GM21526 (cell line): ENCODE data around the gene METAP1D.
"Not testable (repeated sequence)": the region's sequence is repeated elsewhere in the genome, so short reads cannot be mapped to it uniquely, and the experiment has no call there.

Experiments
- ATAC-seq: cut with Tn5 transposase; IDR thresholded peaks from one replicate; pipeline ENCODE4 v1.9.1; 2021; ENCODE audit warnings: moderate library complexity; ENCODE audit not compliant: unreplicated experiment, low FRiP score

Gene METAP1D

DNA sequence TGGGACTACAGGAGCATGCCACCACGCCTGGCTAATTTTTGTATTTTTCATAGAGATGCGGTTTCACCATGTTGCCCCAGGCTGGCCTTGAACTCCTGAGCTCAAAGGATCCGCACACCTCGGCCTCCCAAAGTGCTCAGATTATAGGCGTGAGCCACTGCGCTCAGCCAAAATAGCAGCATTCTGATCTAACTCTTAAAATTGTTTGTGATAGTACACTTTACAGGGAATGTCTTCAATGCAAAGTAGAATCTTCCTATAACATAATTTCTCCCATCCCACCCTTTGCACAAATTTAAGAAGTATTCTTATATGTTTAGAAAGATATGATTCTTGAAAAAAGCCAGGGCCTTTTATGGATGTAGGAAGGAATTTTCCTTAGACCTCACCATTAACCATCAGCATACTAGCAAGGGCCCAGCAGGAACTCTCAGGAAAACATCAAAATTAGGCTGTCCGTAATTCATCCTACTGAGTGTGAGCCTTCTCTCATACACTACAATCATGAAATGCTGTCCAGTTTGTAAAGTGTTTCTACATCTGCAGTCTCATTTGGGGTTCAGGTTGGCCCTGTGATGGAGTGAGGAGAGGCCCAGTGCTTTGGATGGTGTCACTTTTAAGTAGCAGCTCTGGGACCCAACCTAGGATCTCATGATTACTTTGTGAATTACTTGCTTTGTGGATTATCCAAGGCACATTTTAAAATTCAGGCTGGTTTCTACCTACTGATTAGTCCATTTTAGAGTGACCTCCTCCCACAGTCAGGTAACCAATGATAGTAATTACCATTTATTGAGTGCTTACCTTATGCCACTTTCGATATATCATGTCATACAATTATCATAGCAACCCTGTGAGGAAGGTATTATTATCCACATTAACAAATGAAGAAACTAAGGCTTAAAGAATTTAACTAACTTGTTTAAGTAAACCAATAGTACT lies 48.1 kb downstream of the METAP1D start:
- no peak for ATAC-seq

DNA sequence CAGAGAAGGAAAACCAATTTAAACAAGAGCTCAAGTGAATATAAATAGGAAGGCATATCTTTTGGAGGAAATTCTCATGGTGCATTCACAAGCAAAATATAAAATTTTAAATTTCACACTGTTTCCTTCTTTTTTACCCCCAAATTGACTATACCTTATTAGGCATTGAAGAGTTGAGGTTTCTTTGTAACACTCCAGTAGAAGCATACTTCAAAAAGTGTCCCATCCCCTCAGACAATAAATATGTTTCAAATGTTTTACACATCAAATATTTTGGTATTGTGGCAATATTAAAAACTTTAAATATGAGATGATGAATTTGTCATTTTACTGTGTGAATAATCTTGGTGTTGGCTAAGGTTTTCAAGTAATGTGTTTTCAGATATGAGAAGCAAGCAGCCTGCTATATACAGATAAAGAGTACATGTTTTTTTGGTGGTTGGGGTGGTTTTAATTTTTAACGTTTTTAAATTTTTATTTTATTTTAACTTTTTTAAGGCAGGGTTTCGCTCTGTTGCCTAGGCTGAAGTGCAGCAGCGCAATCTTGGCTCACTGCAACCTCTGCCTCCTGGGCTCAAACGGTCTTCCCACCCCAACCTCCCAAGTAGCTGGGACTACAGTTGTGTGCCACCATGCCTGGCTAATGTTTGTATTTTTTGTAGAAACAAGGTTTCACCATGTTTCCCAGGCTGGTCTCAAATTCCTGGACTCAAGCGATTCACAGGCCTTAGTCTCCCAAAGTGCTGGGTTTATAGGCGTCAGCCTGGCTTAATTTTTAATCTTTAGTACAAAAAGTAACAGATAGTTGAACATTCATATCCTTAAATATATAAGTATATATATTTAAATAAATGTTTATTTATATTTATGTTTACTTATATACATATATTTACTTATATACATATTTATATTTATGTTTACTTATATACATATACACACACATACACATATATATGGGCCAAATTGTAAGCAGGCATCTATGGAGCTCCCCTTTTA lies 49.1 kb downstream of the METAP1D start:
- no peak for ATAC-seq

DNA sequence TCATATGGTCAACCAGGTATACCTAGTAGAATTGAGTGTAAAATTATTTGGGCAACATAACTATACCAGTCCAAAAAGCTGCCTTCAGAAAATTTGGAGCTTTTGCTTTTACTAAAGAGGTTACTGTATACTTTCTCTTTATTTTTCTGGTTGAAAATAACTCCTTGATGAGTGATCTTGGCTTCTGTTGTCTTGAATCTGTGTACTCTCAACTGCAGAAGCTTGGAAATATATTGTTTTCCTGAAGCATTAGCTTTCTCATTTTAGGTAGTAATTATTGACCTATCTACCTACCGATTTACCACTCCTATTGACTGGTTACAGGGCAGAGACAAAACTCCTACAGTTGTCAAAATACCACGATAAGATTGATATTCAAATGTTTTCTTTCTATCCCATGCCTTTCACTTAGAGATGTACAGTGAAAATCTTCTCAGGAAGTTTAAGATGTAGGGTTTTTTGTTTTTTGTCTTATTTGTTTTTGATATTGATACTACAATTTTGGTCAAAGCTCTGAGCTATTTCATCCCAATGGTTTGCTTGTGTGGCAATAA lies 49.9 kb downstream of the METAP1D start:
- ATAC-seq, result no peak

DNA sequence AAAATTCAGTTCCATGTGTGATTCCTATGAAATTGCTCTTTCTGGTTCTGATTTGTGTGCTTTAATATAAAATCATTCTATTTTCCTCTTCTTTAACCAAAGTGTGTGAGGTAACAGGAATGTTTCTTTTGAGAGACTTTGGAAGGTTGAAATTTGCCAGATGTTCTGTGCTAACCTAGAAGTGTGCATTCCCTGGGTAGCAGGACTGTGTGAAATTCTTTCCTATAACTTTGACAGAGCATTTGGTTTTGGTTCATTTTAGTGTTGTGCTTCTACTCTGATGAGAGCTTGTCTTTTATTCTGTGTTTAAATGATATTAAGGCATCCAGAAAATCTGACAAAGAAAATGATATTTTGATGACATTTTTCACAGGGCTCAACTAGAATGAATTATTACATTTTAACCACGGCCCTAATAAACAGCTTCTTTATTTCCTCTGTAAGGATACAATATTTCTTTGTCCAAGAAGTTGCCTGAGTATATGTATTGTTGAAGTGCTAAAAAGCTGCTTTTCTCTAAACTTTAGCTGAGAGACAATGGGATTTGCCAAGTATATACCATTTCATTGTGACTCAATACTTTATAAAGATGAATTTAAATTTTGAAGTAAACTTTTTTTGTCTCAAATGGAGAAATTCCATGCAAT lies 50.8 kb downstream of the METAP1D start:
- no peak for ATAC-seq

DNA sequence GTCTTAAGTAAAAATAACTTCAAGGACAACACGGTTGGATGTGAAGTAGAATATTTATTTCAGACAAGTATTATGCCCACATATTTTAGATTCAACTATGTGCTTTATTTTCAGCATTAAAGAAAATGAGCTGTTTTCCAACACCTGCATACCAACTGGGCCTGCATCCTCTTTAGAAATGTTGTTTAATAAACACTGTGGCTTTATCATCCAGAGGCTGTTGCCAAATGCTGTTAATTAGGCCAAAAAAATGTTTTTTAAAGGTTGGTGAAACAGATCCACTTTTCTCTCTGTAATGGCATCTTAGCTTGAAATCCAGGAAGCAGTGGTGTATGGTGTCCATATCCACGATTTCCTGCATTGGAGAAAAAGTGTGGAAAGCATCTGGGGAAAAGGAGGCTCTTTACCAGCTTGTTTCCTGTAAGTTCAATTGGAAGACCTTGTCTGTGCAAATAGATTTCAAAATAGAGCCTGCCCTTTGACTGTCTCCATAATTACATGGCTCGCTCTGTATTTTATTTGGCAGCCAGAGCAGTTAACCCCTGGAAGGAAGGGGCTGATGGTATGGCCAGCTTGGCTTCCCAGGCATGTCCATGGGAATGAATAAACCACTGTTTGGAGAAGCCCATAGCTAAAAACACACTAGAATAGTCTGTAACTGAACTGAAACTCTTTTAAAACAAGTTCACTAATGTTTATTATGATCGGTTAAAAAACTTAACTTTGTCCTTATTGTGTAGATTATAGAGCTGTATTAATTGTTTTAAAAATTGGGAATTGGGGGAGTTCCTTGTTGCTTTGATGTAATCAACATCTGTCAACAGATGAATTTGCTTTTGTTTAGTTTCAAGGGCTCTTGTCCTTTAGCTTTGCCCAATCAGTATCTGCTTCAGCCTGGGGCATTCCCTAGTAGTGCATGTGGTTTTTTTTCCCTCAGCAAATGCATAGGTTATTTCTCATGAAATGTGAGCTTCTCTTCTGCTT lies 52.5 kb downstream of the METAP1D start:
- no peak for ATAC-seq

DNA sequence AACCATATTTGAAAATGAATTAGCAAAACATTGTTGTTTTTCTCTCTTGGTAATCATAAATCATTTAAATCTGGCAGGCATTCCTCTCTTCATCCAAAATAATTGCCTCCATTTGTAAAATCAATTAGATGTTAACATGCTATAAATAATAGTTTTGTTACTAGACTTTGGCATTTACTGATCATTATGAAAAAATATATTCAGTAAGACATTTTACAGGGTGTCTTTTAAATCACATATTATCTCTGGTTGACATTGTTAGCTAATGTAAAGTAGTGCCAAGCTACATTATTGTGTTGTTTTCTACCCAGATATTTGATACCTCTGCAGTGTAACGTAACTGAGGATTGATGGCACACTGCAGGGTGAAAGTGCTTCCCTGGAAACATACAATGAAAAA lies 53.7 kb downstream of the METAP1D start:
- no peak for ATAC-seq

DNA sequence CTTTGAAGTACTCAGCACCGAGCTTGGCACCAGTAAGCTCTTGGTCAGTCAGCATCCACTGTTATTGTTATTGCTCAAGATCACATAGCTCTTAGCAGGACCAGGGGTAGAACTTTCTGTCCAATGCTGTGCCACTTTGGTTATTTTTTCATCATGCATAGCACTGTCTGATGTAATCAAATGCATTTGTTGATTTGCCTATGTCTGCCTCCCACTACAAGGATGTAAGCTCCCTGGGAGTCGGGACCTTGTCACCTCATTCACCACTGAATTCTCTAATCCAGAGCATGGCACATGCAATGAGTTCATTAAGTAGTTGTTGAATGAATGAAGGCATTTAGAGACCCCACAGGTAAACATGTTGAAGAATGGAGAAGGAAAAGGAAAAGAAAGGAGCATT lies 56.5 kb downstream of the METAP1D start:
- no peak for ATAC-seq

DNA sequence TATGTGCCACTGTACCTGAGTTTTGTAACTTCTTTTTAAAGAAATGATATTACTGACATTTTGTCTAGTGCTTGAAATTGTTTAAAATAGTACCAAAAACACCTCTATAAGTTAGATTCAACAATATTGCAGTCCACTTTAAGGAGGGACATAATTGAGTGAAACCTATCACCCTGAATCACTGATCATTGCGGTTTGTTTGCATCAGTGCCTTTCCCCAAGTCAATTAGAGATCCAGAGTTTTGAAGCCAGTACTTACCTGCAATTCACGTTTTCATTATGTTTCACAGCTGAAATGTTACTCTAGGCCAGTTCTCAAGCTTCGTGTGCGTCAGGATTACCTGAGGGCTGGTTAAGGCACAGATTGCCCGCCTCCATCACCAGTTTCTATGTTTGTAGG lies 58.9 kb downstream of the METAP1D start:
- no peak for ATAC-seq

DNA sequence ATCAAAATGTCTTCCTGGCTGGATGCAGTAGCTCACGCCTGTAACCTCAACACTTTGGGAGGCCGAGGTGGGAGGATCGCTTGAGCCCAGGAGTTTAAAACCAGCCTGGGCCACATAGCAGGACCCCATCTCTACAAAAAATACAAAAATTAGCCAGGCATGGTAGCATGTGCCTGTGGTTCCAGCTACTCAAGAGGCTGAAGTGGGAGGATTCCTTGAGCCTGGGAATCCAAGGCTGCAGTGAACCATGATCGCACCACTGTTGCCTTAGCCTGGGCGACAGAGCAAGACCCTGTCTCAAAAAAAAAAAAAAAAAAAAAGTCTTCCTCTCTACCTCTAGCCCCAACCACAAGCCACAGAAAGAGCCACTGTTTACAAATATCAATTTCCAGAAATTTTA lies 60.4 kb downstream of the METAP1D start:
- ATAC-seq, result not testable (repeated sequence)

DNA sequence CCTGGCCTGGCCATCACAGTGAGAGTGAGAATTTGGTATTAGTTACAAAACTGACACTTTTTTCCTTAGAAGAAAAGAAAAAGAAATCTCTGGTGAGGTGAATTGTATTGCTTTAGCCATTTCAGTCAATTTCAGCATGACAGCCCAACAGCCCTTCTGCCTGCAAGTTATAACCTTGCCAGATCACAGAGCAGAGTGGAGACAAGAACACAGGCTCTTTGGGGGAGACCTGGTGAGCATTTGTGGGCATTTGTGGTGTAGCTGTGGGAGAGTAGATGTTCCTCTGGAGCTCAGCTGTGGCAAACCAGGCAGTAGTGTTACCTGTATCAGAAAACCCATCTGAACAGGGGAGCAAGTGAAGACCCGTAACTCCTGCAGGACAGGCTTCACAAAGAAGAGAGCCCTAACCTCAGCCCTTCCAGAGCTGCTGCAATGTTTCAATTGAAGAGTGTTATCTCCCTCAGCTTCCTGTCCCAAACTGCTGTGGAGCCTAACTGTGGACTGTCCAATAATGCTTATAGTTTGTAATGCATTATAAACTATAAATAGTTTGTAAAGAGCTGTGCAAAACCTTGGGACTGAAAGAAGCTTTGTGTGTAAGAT lies 62.8 kb downstream of the METAP1D start:
- ATAC-seq, result no peak

DNA sequence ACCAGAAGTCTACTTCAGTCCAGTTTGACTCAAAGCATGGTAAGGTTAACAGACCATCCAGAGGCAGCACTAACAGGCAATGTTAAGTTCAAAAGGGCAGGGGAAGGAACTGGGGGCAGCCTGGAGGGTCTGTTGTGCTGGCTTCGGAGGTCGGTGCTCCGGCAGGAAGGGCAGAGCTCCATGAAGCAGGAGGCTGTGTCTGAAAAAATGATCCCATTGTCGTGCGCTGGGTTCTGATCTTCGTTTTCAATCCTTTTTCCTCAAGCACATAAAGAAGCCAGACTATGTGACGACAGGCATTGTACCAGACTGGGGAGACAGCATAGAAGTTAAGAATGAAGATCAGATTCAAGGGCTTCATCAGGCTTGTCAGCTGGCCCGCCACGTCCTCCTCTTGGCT lies 63.7 kb downstream of the METAP1D start:
- no peak for ATAC-seq

DNA sequence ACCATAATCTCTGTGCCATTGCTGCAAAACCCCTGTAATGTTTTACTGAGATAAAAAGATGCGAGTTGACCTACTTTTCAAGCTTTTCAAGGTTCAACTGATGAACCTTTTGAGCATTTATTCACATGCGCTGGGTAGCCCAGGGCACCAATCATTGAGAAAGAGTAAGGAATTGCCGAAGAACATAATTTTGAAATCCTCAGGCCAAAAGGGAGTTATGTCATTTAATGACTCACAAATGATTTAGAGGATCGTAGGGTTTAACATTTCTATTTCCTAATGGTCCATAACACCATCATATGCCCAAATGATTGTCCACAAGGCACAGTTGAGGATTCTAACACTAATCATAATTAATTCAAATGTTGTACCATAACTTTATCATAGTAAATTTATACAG lies 65.4 kb downstream of the METAP1D start:
- ATAC-seq, result no peak

DNA sequence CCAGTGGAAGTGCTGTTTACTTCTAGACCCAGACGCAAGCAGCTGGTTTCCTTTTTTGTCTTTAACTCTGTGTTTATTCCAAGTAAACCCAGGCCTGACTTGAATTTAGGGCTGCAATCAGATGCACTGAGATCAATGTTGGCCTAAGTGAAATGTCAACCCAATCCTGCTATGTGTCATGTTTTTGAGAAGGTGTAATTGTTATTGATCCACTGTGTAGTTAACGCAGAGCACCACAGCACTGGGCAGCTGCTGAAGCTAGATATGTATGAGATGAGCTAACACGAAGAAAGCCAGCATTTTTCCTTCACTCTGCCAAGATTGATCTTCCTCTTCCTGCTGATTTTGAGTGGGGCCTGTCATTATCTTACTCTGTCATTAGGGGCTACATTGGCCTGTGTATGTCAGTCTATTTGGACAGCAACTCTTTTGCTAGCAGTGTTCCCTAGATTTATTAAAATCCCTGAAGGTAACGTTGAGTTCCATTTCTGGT lies 66.7 kb downstream of the METAP1D start:
- no peak for ATAC-seq

DNA sequence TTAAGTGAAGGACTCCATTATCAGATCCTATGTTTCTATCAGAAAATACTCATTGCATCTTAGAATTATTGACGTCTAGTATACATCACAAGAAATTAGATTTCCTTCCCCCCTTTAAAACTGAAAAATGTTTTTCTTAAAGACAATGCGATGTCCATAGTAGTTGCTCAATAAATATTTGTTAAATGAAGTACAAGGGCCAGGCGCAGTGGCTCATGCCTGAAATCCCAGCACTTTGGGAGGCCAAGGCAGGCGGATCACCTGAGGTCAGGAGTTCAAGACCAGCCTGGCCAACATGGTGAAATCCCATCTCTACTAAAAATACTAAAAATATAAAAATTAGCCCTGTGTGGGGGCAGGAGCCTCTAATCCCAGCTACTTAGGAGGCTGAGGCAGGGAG lies 68.2 kb downstream of the METAP1D start:
- not testable (repeated sequence) for ATAC-seq

DNA sequence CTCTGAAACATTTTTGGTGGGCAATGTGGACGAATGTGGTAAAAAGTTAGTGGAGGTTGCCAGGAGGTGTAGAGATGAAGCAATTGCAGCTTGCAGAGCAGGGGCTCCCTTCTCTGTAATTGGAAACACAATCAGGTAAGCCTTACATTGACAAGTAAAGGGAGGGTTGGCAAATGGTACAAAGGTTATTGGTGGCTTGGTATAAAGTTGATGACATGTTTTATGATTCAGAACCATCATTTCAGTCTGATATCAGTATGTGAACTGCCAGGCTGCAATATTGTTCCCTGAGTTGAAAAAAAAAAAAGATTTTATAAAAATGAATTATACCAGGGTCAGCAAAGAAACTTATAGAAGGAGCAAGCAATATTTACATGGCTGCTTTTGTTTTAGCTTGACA lies 71.2 kb downstream of the METAP1D start:
- no peak for ATAC-seq

DNA sequence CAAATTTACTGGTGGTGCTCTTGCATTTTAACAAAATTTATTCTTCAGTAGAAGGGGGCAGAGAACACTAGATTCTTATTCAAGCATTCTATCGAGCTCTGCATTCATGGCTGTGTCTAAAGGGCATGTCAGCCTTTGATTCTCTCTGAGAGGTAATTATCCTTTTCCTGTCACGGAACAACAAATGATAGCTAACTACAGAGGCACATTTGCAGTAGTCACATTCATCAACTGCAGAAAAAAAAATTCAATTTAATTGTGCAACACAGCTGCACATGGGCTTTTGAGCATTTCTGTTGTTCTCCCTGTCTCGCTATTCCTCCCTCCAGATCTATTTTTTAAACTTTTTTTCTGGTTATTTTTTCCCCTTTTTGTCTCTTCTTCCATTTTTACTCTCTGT lies 72.5 kb downstream of the METAP1D start:
- no peak for ATAC-seq

DNA sequence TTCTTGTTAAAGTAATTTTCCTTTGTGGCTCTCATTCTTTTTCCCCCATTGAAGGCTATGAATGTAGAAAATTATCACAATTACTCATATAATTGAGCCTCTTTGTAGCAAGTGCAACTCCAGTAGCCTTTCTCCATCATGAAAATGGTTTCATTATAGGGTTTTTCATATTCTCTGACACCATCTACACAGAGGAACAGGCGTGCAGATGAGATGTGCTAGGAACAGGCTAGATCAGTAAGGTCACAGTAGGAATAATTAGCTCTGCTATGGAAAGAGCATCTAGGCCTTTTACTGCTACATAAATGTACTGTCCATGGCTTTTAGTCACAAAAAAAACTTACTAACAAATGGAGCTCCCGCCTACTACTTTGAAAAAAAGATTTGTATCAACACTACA lies 73.0 kb downstream of the METAP1D start:
- no peak for ATAC-seq

DNA sequence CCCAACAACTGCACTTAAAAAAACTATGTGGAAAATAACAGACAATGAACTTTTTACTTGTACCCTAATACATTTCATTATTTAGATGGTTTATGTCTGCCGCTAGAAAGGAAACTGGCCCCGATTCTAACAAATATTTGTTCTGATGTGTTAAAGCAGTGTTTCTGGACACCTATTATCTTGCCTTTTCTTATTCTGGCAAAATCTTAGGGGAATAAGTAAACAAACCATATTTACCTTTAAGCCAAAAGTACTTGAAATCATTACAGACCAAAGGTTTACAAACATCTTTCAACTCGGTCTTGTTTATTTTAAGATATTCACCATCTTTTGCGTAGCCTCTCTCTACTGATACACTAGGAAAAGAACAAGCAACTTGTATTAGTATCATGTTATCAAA lies 73.8 kb downstream of the METAP1D start:
- ATAC-seq, result no peak

DNA sequence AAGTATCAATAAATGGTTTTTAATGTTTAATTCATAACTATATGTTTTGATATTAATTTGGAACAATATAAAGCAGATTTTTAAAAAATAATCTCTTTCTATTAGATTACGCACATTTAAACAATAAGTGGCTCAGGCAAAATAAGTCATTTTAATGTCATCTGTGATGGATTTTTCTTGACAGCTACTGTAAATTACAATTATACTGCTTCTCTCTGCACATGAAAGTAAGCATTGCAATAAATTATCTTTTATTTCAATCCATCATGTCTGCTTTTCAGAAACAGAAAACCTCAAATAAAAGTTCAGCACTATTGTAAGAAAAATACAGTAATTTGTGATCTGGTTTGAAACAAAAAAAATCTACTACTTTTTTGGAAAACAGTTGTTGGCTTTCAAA lies 74.5 kb downstream of the METAP1D start:
- no peak for ATAC-seq
